ENCODE data around the gene SLC37A3. TPM values are rescaled to one million over a fixed set of nuclear protein-coding genes. Genes with fewer than 3 reads are reported as not detected.

The SLC37A3 gene
- total RNA-seq, 1 donor from 2014 or later, result 76.7 TPM

- Mint-ChIP-seq H3K36me3 (ENCODE audit: low read depth, unreplicated experiment) (no peaks in the 10 kb centered on the region), H3K4me3 (ENCODE audit: unreplicated experiment) (no peak overlapping the region), H3K27me3 (ENCODE audit: unreplicated experiment) (peaks cover 3% of the 10 kb centered on the region), H3K27ac (ENCODE audit: unreplicated experiment) (no peak overlapping the region), H3K4me1 (ENCODE audit: unreplicated experiment) (no peaks in the 10 kb centered on the region), H3K9me3 (ENCODE audit: unreplicated experiment) (no peaks in the 10 kb centered on the region)
- TF ChIP-seq CTCF (IDR thresholded peaks at IDR 0.05; ENCODE audit: unreplicated experiment), result no peak
- no peak for DNase-seq (ENCODE audit: low spot score)
These were observed 87.9 kb downstream of the SLC37A3 start for GRCh38 chr7:140310337-140311002.

DNA sequence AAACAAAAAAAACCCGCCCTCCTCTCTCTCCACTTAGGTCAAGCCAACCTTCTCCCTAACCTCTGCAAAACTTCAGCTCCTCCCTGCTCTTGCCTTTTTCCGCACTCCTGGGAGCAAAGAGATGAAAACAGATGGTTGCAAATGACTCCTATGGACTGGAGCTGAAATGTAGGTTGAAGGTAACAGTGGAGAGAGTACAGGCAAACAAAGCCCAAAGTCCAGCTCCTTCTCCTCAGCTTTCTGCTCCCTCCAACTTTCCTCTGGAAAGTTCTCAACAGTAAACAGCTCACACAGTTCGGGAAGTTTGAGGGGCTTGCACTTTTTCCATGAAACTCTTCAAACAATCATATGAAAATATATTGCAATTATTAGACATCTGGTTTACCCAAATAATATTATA is 90.3 kb downstream of the SLC37A3 start:
- Mint-ChIP-seq H3K9me3 (ENCODE audit: unreplicated experiment) (no peaks in the 10 kb centered on the region), H3K4me3 (ENCODE audit: unreplicated experiment) (no peak overlapping the region), H3K27me3 (ENCODE audit: unreplicated experiment) (peaks cover 1% of the 10 kb centered on the region), H3K36me3 (ENCODE audit: low read depth, unreplicated experiment) (no peaks in the 10 kb centered on the region), H3K4me1 (ENCODE audit: unreplicated experiment) (no peaks in the 10 kb centered on the region), H3K27ac (ENCODE audit: unreplicated experiment) (no peak overlapping the region)
- no peak for TF ChIP-seq CTCF (IDR thresholded peaks at IDR 0.05; ENCODE audit: unreplicated experiment)
- DNase-seq (ENCODE audit: low spot score), result no peak

DNA sequence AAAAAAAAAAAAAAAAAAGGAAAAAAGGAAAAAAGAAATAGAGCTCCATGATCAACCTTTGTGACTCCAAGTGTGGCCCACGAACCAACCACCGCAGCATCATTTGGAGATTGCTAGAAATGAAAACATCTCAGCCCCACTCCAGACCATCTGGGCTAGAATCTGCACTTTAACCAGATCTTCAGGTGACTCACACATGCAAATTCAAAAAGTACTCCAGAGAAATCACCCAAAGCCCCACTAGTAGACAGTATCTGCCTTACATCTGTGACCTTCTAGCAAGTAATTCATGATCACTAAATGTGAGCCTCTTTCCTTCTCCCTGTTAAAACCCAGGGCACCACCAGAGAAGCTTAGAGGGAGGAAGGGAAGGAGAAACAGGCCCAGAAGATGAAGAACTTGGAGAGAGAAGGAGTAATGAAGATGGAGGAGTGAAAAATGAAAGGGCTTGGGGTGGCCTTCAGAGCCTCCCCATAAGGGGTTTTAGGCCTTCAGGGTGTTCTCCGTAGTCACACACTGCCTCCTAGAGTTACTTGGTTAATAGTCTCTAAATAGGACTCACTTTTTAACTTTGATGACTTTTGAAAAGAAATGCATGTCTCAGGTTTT is 94.0 kb downstream of the SLC37A3 start:
- H3K36me3 Mint-ChIP-seq (ENCODE audit: low read depth, unreplicated experiment), result no peaks in the 10 kb centered on the region
- no peak for DNase-seq (ENCODE audit: low spot score)
- H3K4me1 Mint-ChIP-seq (ENCODE audit: unreplicated experiment), result no peaks in the 10 kb centered on the region
- H3K4me3 Mint-ChIP-seq (ENCODE audit: unreplicated experiment), result no peak overlapping the region
- peaks cover under 1% of the 10 kb centered on the region for H3K27me3 Mint-ChIP-seq (ENCODE audit: unreplicated experiment)
- TF ChIP-seq CTCF (IDR thresholded peaks at IDR 0.05; ENCODE audit: unreplicated experiment), result no peak
- no peak overlapping the region for H3K27ac Mint-ChIP-seq (ENCODE audit: unreplicated experiment)
- no peaks in the 10 kb centered on the region for H3K9me3 Mint-ChIP-seq (ENCODE audit: unreplicated experiment)

GRCh38 chr7:140300243-140301136 is 97.8 kb downstream of the SLC37A3 start:
- Mint-ChIP-seq H3K4me3 (ENCODE audit: unreplicated experiment) (no peak overlapping the region), H3K4me1 (ENCODE audit: unreplicated experiment) (no peaks in the 10 kb centered on the region), H3K27ac (ENCODE audit: unreplicated experiment) (no peak overlapping the region), H3K27me3 (ENCODE audit: unreplicated experiment) (no peaks in the 10 kb centered on the region), H3K9me3 (ENCODE audit: unreplicated experiment) (no peaks in the 10 kb centered on the region), H3K36me3 (ENCODE audit: low read depth, unreplicated experiment) (no peaks in the 10 kb centered on the region)
- DNase-seq (ENCODE audit: low spot score), result no peak
- TF ChIP-seq CTCF (IDR thresholded peaks at IDR 0.05; ENCODE audit: unreplicated experiment), result no peak

All from endothelial cell (in vitro differentiated cells).